Measurements from ENCODE around the gene SHROOM3.
A peak's percentile ranks its signal among the peaks of the same experiment; 100 is the strongest.
"Not testable (repeated sequence)": the region's sequence is repeated elsewhere in the genome, so short reads cannot be mapped to it uniquely, and the experiment has no call there.

SHROOM3 gene

DNA sequence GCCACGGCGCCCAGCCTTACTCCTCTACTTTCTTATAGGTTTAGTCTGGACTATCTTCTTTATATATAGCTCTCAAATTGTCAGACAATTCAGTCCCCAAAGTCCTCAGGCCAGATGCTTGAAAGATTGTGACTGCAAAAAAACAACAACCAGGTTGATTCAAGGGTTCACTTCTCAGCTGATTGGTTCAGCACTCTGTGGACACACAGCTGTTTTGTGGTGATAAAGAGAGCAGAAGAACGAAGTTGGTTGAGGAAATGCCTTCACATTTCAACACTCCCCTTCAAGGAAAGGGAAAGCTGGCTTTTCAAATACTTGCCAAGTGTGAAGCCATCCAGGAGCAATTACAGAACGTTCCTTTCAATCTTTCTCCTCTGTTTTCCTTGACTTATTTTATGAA is 166.8 kb downstream of the SHROOM3 start:
- no peak for DNase-seq

DNA sequence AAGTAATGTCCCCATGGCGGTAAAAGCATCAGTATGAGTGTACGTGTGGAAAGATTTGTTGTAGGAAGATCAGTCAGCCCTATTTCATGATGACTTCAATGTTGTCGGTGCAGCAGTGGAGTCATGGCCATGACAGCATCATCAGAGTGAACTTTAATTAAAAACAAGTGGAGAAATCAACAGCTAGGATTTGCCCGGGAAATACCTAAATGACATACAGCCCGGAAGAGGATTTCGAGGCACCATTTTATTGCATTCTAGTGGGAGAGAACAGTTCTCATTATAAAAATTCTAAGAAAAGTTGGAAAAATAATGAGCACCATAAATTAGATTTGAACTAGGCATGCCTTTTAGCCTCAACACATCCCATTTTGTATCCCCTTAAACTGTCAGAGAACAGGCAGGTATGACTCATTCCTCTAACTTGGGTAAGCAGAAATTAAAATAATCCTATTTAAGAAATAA is 170.1 kb downstream of the SHROOM3 start:
- DNase-seq = no peak

DNA sequence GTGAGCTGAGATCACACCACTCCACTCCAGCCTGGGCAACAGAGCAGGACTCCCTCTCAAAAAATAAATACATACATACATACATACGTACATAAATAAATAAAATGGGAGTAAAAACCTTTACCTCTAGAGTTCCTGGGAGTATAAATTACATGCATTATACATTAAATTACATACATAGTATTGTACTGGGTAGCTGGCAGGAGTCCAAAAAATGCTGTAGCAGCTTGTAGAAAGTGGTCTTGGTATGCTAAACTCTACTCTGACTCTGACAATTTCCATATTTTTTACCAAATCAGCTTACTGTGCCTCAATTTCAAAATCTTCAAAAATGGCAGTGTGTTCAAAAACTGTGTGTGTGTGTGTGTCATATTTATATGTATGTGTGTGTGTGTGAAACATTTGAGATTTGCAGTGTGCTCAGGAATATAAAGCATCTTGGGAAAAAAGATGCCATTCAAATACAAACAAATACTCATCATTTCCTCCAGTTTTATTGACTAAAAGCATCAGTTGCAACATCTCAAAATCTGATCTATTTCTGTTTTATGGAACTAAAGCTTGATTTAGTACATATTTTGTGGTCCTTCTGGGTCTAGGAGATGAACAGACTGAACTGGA is 171.7 kb downstream of the SHROOM3 start:
- DNase-seq = no peak

DNA sequence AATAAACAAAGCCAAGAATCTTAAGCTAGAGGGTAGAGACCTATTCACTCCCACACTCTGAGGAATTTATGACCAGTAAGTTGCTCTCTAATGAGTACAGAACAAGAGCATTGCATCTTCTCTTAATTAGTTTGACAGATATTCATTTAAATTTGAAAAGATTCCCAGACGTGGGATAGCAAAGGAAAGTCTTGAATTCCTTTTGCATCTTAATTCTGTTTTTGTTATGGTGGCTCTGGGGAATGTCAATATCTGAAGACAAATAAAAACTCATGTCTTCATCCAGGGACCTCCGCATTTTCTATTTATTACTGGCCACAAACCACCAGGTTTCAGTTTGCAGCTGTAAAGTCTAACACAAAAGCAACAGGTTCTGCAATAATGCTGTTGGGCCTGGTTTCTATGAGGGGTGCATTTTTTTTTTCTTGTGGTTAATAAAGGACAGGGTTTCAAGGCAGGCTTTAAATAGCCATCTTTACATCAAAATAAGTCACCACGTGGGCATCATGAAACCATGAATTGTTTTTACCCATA is 172.3 kb downstream of the SHROOM3 start:
- DNase-seq = no peak

DNA sequence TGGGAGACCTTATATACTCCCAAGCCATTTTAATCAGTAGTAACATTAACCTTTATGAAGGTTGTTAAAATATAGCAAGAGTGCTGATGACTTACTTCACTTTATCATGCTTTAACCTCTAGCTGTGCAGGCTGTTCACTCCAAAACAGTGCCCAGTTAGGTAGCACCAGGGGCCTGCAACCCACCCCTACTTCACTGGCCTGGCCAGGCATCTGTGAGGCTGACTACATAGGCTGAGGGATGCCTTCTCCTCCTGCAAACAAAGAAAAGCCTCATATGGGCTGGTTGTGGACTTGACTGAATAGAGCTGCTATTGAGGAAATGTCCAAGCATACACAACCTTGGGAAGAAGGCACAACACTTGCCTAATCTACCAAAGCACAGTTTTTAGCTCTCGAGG is 172.8 kb downstream of the SHROOM3 start:
- no peak for DNase-seq

DNA sequence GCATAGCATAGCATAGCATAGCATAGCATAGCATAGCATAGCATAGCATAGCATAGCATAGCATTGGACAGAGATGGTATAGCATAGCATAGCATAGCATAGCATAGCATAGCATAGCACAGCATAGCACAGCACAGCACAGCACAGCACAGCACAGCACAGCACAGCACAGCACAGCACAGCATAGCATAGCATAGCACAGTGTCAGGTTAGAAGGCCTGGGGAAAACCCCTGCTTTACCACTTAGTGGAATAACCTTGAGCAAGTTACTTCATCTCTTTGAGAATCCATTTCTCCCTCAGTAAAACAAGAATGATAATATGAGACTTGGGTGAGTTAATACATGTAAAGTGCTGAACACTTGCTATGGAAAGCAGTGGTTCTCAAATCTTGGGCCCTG is 173.5 kb downstream of the SHROOM3 start:
- DNase-seq = not testable (repeated sequence)

DNA sequence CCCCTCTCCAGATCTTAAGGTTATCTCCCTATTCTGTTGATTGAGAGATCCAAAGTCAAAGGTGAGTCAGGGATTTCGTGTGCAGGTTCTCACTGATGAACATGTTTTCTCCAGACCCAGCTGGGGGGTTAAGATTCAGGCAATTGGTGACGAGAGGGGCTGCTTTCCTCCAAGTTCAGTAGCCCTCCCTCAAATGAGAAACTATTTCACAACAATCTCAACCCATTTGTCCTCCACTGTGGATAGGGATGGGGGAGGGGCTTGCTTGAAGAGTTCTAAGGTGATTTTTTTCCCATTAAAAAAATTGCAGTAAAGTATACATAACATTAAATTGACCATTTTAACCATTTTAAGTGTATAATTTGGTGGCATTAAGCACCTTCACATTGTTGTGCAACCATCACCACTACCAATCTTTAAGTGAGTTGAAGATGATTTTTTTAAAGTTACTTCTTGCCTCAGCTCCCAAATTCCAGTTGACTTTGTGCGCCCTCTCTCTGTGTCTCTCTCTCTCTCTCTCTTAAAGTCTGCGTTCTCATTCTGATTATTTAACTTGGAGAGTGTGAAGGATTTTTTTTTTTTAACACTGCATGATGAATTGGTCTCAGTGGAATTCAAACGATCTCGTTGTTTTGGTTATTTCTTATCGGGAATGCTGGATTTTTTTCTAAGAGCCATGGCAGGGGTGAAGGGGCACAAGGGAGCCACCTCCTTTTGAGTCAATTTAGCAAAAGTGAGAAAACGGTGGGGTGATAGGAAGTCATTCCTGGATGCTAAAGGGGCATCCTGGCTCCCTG is 175.9 kb downstream of the SHROOM3 start:
- DNase-seq = no peak

DNA sequence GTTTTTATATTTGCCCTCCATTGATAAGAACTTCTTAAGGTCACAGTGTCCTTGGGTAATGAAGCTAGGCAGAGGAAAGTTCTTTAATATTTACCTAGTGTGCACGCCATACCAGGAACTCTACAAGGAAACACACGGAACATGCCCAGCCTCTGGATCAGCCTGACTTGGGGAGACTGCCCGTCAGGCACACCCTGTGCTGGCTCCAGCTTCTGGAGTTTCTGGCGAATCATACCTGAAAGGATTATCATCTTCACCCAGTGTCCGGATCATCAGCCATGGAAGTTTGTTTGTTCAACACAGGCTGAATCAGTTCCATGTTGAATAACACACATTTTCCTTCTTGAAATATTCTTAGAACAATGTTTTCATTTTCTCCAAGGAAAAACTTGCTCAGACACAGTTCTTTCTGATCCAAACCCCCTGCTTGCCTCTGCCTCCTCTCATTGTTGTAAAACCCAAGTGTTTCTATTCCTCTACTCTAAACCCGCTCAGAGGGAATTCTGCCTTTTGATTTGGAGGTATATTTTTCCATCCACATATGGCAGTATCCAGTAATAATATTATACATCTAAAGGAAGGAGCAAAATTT is 176.7 kb downstream of the SHROOM3 start:
- peak; percentile 20 for DNase-seq

DNA sequence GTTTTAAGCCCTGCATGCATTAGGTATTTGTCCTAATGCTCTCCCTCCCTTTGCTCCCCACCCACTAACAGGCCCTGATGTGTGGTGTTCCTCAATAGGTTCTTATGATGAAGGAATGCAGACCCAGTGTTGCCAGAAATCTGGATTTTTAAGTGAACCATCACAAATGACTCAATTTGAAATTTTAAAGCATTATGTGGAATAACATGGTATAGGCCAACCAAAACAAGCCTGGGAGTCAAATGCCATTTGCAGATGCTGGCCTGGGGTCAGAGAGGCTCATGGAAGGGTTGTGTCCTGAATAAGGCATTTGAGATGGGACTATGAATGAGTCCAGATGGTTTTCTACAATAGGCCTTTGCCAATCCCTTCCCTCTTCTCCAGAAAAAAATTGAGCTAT is 179.6 kb downstream of the SHROOM3 start:
- peak; percentile 47 for DNase-seq

DNA sequence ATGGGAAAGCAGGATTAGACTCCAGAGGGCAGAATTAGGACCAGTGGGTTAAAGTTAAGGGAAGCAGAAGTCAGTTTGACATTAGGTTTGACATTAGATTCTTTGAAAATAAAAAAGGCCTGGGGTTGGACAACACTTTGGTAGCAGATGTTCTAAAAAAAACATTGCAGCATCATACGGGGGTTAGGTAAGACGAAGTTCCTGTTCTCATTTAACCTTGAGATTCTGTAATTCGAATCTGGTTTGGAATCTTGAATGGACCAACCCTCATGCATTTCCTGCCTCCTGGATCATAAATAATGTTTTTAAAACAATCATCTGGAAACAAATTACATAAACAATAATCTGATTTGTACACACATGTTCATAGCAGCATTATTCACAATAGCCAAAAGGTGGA is 181.0 kb downstream of the SHROOM3 start:
- no peak for DNase-seq

DNA sequence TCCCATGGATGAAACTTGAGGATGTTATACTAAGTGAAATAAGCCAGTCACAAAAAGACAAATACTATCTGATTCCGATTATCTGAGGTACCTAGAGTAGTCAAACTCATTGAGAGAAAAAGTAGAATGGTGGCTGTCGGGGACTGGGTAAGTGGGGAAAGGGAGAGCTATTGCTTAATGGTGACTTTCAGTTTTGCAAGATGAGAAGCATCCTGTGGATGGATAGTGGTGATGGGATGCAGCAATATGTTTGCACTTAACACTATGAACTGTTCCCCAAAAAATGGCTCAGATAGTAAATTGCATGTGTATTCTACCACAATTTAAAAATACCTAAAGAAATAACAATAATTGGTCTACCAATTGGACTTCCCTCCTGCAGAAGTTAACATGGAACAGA is 181.5 kb downstream of the SHROOM3 start:
- DNase-seq = no peak

DNA sequence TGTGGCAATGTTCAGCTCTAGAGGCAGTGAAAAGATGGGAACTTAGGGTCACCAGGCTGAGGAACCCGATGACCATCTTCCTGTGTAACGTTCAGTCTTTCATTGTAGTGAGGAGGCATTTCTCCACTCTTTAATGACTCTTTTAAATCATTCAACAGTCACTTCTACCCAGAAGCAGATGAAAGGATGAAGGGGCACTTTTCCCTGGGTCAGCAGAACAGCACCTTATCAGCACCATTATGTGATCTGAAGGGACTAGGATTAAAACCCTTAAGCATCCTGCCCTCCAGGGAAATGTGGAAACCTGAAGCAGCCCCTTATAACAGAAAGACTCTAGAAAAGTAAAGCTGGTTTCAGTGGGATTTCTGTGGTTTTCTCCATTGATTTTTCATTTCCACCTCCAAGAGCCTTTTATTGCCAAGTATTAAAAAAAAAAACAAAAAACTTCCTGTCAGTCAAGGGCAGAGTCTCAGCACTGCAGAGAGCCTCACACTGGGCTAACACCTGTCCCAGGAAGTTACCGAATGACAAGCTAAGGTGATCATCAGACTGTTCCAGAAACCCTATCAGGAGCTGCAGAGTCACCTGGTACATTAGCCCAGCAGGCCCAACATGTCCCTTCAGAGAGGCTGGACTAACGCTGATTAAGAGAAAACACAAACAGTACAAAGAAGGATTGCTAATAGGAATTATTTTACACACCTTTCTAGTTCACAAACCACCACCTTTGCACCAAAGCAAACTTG is 185.9 kb downstream of the SHROOM3 start:
- no peak for DNase-seq

DNA sequence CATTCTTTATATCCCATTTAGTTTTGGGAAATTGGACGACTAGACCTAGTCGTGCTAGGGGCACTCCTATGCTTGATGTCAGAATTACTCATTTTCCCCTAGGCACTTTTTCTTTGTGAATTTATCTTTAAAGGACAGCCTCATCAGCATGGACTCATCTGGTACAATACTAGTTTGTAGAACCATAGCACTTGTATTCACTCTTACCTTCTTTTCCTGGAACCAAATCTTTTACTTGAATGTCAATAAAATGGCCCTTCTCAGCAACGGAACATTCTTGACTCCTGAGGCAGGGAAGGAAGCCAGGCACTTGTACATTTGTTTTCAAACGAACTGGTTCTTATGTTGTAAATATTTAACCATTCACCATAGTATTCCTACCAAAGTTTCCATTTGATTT is 187.1 kb downstream of the SHROOM3 start:
- no peak for DNase-seq

DNA sequence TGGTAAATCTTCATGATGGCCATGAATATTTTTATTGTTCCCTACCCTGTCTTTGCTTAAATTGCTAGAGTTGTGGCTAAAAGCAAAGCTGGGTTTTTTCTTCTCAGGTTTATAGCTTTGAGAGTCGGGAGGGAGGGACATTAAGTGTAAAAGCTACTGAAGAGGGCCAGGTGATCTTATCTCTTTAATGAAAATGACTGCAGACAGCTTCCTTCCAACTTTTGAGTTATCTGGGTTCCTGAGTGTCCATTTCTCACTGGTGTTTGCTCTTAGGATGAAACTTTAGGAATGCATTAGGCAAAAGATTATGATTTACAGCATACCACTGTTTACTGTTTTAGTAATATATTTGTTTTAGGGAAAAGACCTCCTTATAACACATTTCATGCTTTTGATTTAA is 187.7 kb downstream of the SHROOM3 start:
- DNase-seq = no peak

DNA sequence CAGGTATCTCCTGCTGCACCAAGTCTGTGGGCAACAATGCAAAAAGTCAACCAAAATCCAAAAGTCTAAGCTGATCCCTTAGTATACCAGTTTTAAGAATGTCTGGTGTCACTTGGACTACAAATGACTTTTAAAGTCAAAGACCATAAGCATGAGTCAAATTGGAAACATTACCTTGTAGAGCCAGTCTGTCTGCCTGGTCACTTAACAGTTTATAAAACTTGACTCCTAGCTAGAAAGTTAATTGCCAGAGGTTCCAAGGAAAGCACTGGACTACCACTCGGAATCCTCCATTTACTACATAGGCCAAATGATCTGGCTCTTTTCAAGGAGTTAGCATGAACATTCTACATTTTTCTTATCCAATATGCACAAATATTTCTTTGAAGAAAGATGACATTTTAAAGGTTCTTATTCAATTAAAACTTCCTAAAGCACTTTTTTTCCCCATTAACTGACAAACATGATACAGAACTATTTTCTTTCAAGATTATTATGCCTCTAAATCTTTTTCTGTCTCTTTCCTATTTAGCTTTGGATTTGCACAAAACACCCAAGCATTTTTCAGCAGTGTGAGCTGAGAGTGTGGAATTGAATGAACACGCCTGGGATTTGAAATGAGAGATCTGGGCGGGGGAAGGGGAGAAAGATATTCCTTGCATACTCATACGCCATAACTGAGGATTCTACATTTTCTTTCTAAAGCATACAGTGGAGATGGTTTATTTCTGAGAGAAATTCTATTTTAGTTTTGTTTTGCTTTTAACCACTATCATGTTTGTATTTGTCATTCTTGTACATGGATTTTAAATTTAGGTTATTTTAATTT is 188.4 kb downstream of the SHROOM3 start:
- DNase-seq = no peak

DNA sequence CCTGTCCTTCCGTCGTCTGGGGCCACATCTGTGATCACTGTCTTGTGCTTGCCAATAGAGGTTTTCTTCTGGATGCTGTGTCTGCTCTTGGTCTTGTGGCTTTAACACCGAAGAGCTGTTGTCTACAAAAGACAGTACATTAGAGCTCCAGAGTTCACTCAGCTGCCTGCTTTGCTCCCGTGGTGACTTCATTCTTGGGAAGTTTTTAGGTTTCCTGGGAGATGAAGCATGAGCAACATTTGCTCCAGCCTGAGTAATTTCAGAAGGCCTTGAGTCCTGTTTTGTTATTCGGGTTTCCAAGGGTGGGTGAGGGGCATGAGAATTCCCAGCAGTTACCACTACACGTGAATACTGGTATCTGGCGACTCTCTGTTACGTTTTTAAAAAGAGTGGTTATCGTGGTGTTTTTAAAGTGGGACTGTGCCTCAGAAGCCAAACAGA is 189.2 kb downstream of the SHROOM3 start:
- DNase-seq = peak; percentile 85

DNA sequence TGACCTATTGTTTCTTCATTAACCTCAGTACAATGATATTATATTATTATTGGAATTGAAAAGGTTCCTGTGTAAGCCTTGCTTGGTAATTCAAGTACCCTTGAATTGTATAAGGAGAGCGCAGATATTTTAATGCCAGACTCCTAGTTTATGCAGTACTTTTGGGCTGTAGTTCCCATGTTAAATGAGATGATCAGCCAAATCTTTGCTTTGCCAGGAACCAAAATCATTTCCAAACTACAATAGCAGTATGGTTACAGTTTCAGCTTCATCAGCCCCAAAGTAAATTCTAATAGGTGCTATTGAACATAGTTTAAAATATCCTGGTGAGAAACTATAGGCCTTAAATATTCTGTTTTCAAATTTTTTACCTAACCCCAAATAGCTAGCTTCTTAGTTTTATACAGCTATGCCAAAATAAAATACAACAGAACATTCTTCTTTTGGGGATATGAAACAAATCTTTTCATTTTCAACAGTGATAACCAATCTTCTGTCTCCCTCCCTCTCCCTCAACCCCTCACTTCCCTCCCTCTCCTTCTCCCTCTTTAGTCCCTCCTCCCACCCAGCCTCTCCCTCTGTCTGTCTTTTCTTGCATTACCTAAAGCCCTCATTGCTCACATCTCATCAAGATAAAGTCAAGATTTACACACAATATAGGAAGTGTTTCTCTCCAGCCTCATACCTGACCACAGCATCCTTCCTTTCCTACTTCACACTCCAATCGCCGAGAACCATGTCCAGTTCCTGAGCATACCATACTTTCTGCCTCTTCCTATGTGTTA is 190.1 kb downstream of the SHROOM3 start:
- no peak for DNase-seq

DNA sequence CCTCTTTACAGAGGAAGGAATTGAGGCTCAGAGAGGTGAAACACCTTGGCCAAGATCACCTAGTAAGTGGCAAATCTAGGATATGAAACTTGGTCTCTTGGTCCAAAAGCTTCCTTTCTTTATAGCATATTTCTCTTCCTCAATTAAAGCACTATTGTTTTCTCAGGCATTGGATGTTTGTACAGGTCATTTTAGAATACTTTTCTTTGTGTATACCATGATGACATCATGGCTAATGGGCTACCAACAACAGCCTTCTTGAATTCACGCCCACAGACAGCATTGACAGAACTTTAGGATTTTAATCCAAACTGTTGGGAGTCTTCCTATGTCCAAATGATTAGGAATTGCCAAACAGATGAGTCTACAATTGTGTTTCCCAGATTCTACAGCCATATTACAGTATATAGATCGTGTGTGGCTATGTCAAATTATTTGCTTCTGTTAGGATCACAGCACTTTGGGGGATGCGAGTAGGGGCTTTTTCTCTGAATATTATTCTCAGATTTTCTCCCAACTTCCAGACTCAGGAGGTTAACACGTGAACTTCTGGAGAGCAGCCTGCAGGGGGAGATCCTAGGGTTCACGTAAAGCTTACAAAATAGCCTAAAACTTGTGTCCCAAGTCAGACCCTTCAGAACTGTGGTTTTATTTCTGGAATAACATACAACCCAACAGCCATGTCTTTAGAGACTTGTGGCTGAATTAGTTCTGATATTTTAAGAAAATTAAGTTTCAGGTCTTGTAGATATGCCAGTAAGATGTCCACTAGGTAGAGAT is 191.8 kb downstream of the SHROOM3 start:
- DNase-seq = no peak

DNA sequence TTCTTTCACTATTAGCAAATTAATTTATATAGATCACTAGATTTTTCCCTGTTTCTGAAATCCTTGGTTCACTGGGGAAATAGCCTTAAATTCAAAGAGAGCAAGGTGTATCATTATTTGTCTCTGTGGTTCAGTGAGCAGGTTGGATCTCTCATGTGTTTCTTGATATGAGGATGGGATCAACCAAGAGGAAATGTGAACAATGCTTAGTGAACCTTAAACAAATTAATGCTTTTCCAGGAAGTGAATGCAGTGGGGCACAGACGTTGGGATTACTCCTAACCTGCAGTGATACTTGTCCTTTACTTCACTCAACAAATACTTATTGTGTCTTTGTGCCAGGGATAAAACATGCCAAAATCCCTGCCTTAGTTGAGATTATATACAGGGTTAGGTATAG is 193.2 kb downstream of the SHROOM3 start:
- no peak for DNase-seq

DNA sequence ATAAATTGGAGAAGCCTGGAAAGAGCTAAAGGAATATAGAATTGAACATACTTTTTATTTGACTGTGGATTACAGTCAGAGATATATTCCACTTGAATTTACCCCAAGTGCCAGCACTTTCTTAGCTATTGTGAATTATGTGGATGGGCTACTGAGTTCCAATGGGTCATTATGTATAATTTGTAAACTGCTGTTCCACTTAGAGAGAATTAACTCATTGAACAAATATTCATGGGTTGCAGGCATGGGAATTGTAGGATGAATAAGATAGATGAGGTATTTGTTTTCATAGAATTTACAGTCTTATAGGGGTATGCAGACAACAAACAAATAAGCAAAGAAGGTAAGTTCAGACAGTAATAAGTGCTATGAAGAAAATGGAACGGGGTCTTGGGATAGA is 195.7 kb downstream of the SHROOM3 start:
- DNase-seq = no peak

DNA sequence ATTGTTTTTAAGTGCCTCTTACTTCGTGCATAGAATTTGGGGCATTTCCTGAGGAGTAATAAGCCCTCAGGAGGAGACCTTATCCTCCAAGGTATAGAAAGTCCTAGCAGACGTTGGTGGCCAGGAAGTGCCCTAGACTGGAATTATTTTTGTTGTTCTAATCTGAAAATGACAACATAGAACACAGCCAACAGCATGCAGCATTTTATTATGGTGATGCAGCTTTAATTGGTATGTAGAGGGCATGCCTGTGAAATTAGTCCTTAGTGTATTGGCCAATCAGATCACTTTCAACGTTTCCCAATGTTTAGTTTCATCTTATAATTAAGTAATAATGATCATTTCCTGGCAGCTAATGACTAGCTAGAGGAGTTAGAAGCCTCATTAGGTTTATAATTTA is 199.2 kb downstream of the SHROOM3 start:
- no peak for DNase-seq
